Cerebellar cortex (tissue), 1 donor: ENCODE results near the gene PDZD2.
"Not testable (repeated sequence)": the region's sequence is repeated elsewhere in the genome, so short reads cannot be mapped to it uniquely, and the experiment has no call there.

ENCODE experiments used
- DNase-seq: peaks from one replicate; pipeline ENCODE4 v3.0.0-alpha.2; 2015; ENCODE audit warnings: low spot score

Gene PDZD2

GRCh38 chr5:31934156-31934555 lies 295.2 kb downstream of the PDZD2 start:
- no peak for DNase-seq

DNA sequence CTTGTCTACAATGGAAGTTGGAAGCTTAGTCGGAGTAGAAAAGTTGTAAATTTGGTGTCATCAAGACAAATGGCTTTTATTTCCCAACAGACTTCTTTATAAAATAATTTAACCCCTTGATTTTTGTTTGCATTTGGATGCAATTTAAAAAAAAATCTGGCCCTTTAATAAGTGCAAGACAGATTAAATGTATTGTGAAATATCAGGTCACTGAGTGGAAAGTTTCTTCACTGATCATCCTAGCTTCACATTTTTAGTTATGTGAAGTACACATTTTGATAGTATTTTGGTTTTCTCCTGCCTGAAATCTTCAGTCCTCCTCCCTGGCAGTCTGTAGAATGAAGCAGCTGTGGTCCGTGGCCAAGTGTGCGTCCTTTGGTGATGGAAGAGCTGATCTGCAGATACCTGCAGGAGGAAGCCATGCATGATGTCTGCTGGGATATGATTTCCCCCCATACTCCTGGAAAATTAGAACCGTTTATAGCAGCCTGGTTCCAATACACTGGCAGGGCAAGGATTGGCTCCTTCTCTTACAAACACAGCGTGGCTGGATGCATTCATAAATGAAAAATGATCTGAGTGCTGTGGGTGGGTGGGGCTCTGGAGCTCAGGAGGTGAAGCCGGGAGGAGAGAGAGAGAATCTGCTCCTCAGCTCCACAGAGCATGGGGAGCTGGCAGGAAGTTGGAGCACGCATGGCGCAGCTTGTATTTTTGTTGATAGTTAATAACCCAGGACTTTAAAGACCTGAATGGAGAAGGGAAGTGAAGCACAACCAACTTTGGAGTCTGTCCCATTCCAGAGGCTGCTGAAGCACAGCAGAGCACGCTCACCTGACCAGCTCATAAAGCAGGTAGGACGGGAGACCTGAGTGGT lies 296.8 kb downstream of the PDZD2 start:
- no peak for DNase-seq

- DNase-seq, result no peak
These were observed 297.8 kb downstream of the PDZD2 start for GRCh38 chr5:31936683-31937082.

DNA sequence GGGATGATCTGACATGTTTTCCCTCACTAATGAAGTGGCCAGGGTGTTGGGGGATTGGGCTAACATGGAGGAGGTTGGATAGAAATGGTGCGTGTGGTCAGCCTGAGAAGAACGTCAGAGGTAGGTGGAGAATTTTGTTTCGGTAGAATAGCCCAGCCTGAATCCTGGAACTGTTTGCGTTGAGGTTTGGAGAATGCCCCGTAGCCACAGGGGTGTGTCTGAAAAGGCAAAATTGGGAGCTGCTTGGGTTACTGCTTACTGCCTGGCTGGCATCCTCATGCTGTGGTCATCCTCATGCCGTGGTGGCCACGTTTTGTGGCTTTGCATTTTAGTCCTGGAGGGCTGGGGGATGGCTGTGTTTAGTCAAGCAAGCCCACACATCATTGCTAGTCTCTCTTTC lies 298.3 kb downstream of the PDZD2 start:
- DNase-seq, result no peak

GRCh38 chr5:31937703-31938102 lies 298.8 kb downstream of the PDZD2 start:
- DNase-seq, result no peak

DNA sequence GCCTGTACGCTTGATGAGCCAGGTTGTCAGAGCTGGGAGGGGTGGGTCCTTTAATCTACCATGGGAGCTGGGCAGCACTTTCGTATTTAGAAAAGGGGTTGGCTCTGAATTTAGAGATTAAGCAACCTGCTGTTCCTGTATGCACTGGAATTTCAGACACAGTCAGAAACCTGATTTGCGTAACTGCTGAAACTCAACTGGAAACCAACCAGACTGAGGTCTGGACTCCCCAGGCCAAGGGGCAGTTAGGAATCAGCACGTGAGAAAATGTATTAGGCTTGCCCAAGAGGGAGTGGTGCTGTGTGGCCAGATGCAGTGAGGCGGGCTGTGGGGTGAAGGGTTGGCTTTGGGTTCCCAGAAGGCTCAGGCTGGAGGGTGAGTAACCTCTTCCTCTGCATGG lies 300.2 kb downstream of the PDZD2 start:
- no peak for DNase-seq

DNA sequence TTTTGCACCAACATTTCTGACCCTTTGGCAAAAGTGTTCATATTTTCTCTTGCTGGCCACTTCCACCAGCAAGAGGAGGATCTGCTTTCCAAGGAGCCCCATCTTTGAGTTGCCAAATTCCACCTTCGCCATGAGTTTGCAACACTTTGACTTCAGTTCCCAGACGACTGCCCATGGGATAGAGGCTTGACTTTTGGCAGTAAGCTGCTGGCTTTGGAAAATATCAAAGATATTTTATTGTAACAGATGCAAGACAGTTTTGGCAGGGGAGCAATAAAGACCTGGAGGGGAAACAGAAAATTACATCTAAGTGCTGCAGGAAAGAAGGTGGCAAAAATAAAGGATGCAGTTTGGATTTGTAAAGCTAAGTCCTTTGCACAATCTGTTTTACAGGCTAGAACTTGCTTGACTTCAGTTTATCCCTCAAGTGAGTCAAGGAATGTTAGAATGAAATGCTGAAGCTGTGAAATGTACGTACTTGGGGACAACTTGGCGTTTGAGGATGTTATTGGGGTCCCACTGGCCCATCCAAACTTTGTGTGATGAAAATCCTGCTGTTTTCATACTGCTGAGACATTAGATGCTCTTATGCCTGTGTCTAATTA lies 302.3 kb downstream of the PDZD2 start:
- no peak for DNase-seq

- DNase-seq, result no peak
These were observed 303.6 kb downstream of the PDZD2 start for GRCh38 chr5:31942546-31942945.

- DNase-seq, result no peak
These were observed 305.9 kb downstream of the PDZD2 start for GRCh38 chr5:31944684-31945445.

GRCh38 chr5:31948006-31948405 lies 309.1 kb downstream of the PDZD2 start:
- no peak for DNase-seq

GRCh38 chr5:31952067-31952466 lies 313.1 kb downstream of the PDZD2 start:
- no peak for DNase-seq

DNA sequence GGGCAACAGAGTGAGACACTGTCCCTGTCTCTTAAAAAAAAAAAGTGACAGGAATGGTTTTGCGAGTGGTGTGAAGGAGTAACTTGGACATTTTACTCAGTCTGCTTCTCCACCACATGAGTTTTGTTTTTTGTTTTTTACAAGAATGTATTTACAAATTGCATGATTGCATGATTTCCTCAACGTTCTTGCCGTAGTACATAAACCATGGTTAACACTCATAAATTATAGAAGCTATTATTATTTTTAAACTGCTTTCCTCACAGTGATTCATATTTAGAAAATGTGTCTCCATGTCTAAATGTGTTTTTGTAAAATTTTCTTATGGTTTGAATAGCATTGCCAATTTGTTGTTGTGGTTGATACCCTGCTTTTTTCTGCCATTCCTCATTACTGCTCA lies 315.2 kb downstream of the PDZD2 start:
- no peak for DNase-seq

GRCh38 chr5:31957151-31957550 lies 318.2 kb downstream of the PDZD2 start:
- DNase-seq, result no peak

DNA sequence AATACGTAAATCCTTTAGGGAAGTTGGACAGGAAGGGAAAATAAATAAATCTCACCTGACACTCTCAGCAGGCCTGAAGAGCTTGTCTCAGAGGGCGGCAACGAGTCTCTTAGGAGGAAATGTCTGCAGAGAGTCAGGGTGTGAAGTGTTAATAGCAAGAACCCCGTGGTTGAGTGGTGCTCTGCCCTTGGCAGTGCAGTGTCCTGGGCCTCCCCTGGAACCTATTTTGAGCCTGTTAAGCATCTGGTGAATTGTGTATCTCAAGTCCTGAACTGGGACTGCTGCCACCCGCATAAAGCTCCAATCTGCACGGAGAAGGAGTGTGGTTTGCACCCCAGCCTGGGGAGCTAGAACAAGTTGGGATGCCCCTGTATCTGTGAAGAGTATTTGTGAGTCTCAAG lies 323.4 kb downstream of the PDZD2 start:
- peak; percentile 7 for DNase-seq

DNA sequence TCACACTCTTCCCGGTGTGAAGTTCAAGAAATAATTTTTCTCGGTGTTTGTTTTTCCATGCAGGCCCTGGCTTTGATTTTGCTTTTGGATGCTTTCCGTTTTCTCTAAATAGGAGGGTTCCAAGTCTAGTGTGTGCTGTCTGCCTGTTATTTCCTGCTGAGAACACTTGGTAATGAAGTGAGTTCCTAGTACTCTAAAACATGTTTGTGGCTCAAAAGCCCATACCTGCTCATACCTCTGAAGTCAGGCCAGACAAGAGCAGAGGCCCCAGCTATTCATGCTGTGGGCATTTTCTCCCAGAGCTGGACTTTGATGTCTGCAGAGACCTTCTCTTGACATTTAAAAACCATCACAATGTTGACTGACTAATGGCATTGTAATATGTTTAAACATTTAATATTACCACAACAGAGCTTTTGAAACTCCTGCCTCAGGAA lies 324.0 kb downstream of the PDZD2 start:
- no peak for DNase-seq

DNA sequence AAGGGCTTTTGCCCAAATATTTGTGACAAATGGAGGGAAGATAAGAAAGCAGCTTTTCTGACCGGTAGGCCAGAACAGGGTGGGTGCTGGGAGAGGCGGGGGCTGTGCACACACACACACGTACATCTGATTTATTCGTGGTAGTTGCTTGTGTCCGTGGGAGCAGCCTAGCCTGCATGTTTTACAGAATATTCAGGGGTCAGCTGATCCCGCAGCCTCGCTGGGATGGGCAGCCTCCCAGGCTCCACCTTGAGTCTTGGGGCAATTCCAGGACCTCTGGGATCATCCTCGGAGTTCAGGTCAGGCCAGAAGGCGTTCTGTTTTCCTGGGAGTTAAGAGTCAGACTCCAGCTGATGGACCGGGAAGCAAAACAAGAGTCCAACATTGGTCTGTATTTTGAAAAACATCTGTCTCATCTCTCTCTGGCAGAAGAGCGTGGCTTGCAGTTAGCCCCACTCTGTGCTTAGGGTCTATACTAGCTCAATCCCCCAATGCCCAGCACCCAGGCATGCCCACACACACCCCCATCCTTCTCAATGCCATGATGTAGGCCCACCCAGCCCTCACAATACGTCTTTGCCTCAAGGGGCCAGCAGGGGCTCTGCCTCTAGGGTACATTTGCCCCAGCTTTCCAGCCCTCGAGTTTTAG lies 324.6 kb downstream of the PDZD2 start:
- DNase-seq, result no peak

DNA sequence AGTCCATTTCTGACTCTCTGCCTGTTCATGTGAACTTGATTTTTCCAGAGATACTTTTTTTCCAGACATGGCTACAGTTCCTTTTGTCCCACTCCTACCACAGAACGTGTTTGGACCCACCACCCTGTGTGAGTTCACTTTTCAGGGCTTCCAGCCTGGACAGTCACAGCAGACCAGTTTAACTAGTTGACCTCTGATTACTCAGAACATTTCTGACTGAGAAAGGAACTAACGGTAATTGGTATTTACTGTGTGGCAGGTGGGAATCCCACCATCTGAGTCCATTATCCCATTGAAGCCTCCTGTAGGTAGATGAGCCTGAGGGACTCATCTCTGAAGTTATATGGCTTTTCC lies 325.1 kb downstream of the PDZD2 start:
- no peak for DNase-seq

- DNase-seq, result no peak
These were observed 326.3 kb downstream of the PDZD2 start for GRCh38 chr5:31965227-31965626.

- no peak for DNase-seq
These were observed 328.0 kb downstream of the PDZD2 start for GRCh38 chr5:31966936-31967335.

DNA sequence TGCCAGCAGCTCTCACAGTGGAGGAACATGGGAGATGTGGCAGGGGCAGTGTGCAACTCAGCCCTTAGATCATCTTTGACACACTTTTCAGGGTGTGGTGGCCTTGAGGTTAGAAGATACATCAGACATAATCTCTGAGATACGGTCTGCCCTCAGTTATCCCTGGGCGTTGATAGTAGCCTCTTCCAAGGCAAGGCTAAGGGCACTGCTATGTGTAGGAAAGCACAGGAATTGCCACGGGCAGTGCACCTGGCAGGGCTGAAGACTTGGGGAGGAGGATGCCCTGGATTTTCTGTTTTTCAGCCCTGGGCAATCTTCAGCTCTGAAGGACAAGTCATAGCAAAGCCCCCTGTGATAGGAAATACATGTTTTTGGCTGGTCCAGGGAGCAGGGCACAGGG lies 328.5 kb downstream of the PDZD2 start:
- no peak for DNase-seq

DNA sequence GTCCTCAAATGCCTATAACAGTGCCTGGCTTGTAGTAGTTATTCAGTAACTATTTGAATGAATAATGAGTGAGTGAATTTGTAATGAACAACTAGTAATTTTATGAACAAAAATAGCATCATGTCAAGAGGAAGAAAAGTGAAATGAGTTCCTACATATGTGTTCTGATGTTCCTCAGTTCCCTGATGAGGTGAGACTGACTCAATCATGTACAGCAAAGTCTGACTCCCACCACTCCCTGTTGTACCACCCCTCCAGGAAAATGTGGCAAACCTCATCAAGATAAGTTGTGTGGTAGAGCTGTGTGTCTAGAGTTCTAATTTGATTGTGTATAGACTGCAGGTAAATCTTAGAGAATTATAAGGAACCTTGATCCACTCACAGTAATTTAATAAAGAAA lies 333.6 kb downstream of the PDZD2 start:
- DNase-seq, result no peak

GRCh38 chr5:31975189-31975612 lies 336.3 kb downstream of the PDZD2 start:
- not testable (repeated sequence) for DNase-seq
